OCI-LY1 (cell line): Measurements from ENCODE around the gene POLR2E.

Experiments used
- H2AFZ ChIP-seq: fragments of 200-600 bp; sonication (generic), shearing (Covaris generic); 2 replicates; pipeline ENCODE4 v1.6.0; 2014; ENCODE audit warnings: antibody characterized with exemption, mild to moderate bottlenecking, low read length
- H3F3A ChIP-seq: fragments of 200-600 bp; sonication (generic), shearing (Covaris generic); 2 replicates; pipeline ENCODE4 v1.6.0; 2014; ENCODE audit warnings: mild to moderate bottlenecking, antibody characterized with exemption, low read length, moderate library complexity; ENCODE audit not compliant: insufficient read depth
- H3K27ac ChIP-seq: fragments of 200-600 bp; sonication (generic); 2 replicates; pipeline ENCODE4 v1.5.1; 2014; ENCODE audit warnings: low read length, mixed run types, mild to moderate bottlenecking, low read depth; ENCODE audit not compliant: poor library complexity, severe bottlenecking
- H3K27me3 ChIP-seq: fragments of 200-600 bp; sonication (generic); 2 replicates; pipeline ENCODE4 v1.6.0; 2014; ENCODE audit warnings: antibody characterized with exemption, mild to moderate bottlenecking, low read length, moderate library complexity; ENCODE audit not compliant: insufficient read depth
- H3K36me3 ChIP-seq: fragments of 200-600 bp; sonication (generic); 2 replicates; pipeline ENCODE4 v1.6.1; 2014; ENCODE audit warnings: mild to moderate bottlenecking, antibody characterized with exemption, low read length, moderate library complexity, mixed read lengths; ENCODE audit not compliant: insufficient read depth
- H3K4me1 ChIP-seq: fragments of 200-600 bp; sonication (generic); 2 replicates; pipeline ENCODE4 v1.5.1; 2014; ENCODE audit warnings: mild to moderate bottlenecking, low read length, moderate library complexity; ENCODE audit not compliant: insufficient read depth, severe bottlenecking
- H3K4me2 ChIP-seq: fragments of 200-600 bp; sonication (generic), shearing (Covaris generic); 2 replicates; pipeline ENCODE4 v1.6.1; 2014; ENCODE audit warnings: low read length
- H3K4me3 ChIP-seq: fragments of 200-600 bp; sonication (generic); 2 replicates; pipeline ENCODE4 v1.5.1; 2014; ENCODE audit warnings: low read length, low read depth, mild to moderate bottlenecking, mixed read lengths; ENCODE audit not compliant: poor library complexity, severe bottlenecking
- H3K79me2 ChIP-seq: fragments of 200-600 bp; shearing (Covaris generic); 2 replicates; pipeline ENCODE4 v1.6.1; 2016; ENCODE audit warnings: mixed run types, low read length, mixed read lengths; ENCODE audit not compliant: insufficient read depth
- H3K9ac ChIP-seq: fragments of 200-600 bp; sonication (generic), shearing (Covaris generic); 2 replicates; pipeline ENCODE4 v1.6.1; 2014; ENCODE audit warnings: mild to moderate bottlenecking, low read length, mixed read lengths
- H3K9me2 ChIP-seq: fragments of 200-600 bp; sonication (generic), shearing (Covaris generic); 2 replicates; pipeline ENCODE4 v1.6.1; 2014; ENCODE audit warnings: low read depth, mild to moderate bottlenecking, low read length, mixed read lengths
- H3K9me3 ChIP-seq: fragments of 200-600 bp; shearing (Covaris generic); 2 replicates; pipeline ENCODE4 v1.6.1; 2014; ENCODE audit warnings: low read length, mixed read lengths
- H4K20me1 ChIP-seq: fragments of 200-600 bp; sonication (generic), shearing (Covaris generic); 2 replicates; pipeline ENCODE4 v1.6.0; 2016; ENCODE audit warnings: mild to moderate bottlenecking, low read length; ENCODE audit not compliant: insufficient read depth
- EZH2 ChIP-seq: fragments of 200-600 bp; sonication (generic), shearing (Covaris generic); IDR thresholded peaks from 2 replicates; pipeline ENCODE4 v1.8.0; 2017; ENCODE audit warnings: borderline replicate concordance, mixed run types, mild to moderate bottlenecking, antibody characterized with exemption, low read length, moderate library complexity, mixed read lengths
- TF ChIP-seq, protein P1 (sequence below): fragments of 200-600 bp; sonication (generic), shearing (Covaris generic); IDR thresholded peaks from 2 replicates; pipeline ENCODE4 v1.5.1; 2017; ENCODE audit warnings: mild to moderate bottlenecking, antibody characterized with exemption, low read length, moderate library complexity, mixed read lengths

Gene POLR2E

DNA sequence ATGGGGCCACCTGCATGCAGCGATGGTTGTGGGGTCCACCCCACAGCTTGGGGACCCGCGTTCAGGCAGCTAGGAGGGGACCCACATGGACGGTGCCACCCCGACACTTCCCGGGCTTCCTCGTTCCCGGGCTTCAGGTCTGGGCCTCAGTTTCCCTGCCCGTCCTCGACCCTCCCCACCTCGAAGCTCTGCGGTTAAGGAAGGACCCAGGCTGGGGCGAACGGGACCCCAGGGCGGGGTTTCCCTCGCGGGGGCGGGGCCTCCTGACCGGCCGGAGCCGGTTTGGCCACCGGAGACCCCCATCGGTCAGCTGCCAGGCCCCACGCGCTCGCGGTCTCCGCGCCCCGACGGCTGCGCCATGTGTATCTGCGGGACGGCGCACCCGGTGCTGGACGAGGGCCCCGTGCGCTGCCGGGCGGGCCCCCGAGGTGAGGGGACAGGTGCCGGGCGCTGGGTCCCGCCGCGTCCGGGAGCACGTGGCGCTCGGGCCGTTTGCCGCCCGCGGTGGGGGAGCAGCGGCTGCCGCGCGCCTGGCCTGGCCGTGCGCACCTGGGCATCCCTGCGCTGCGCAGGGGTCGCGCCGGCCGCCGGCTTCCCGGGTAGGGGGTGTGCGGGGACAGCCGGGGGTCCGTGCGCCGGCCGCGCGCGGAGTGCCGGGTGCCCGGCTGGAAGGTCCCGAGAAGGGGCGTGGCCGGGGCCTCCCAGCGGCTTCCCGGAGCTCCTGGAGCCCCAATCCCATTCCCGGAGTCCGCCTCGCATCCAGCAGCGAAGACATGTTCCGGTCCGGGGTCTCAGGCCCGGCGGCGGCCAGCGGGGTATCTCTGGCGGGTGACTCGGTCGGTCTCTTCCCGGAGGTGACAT is 24.0 kb downstream of the POLR2E start:
- Histone ChIP-seq H3K4me1 (peaks cover 43% of the 10 kb centered on the region), H3F3A (no peaks in the 10 kb centered on the region), H3K79me2 (no peaks in the 10 kb centered on the region), H3K4me2 (no peak overlapping the region), H2AFZ (no peak overlapping the region), H3K27me3 (no peaks in the 10 kb centered on the region), H3K9ac (no peak overlapping the region), H3K36me3 (peaks cover 38% of the 10 kb centered on the region), H3K4me3 (no peak overlapping the region), H3K9me2 (no peaks in the 10 kb centered on the region), H4K20me1 (no peaks in the 10 kb centered on the region), H3K27ac (no peak overlapping the region), H3K9me3 (no peaks in the 10 kb centered on the region)
- TF ChIP-seq EZH2, result no peak
- TF ChIP-seq, protein P1, sequence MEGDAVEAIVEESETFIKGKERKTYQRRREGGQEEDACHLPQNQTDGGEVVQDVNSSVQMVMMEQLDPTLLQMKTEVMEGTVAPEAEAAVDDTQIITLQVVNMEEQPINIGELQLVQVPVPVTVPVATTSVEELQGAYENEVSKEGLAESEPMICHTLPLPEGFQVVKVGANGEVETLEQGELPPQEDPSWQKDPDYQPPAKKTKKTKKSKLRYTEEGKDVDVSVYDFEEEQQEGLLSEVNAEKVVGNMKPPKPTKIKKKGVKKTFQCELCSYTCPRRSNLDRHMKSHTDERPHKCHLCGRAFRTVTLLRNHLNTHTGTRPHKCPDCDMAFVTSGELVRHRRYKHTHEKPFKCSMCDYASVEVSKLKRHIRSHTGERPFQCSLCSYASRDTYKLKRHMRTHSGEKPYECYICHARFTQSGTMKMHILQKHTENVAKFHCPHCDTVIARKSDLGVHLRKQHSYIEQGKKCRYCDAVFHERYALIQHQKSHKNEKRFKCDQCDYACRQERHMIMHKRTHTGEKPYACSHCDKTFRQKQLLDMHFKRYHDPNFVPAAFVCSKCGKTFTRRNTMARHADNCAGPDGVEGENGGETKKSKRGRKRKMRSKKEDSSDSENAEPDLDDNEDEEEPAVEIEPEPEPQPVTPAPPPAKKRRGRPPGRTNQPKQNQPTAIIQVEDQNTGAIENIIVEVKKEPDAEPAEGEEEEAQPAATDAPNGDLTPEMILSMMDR, result no peak

GRCh38 chr19:1070576-1070930 is 24.6 kb downstream of the POLR2E start:
- Histone ChIP-seq H4K20me1 (no peaks in the 10 kb centered on the region), H3K9ac (no peak overlapping the region), H2AFZ (no peak overlapping the region), H3K27me3 (no peaks in the 10 kb centered on the region), H3K9me3 (no peaks in the 10 kb centered on the region), H3K9me2 (no peaks in the 10 kb centered on the region), H3K36me3 (peaks cover 32% of the 10 kb centered on the region), H3K4me1 (peaks cover 45% of the 10 kb centered on the region), H3K4me3 (no peak overlapping the region), H3F3A (no peaks in the 10 kb centered on the region), H3K4me2 (no peak overlapping the region), H3K79me2 (no peaks in the 10 kb centered on the region), H3K27ac (no peak overlapping the region)
- TF ChIP-seq, protein P1, result no peak
- no peak for TF ChIP-seq EZH2

- H3K4me2 ChIP-seq, result peak overlapping the region; percentile 72
- peak overlapping the region; percentile 86 for H3K4me3 ChIP-seq
Measured at GRCh38 chr19:1069009-1069779, 26.0 kb downstream of the POLR2E start.

More at GRCh38 chr19:1069009-1069779, 26.0 kb downstream of the POLR2E start:
- Histone ChIP-seq H3K9me3 (no peaks in the 10 kb centered on the region), H3K9ac (peak overlapping the region; percentile 87), H4K20me1 (no peaks in the 10 kb centered on the region), H3K9me2 (no peaks in the 10 kb centered on the region), H2AFZ (no peak overlapping the region), H3K27ac (peak overlapping the region; percentile 92), H3F3A (no peaks in the 10 kb centered on the region), H3K36me3 (peaks cover 24% of the 10 kb centered on the region), H3K4me1 (peaks cover 47% of the 10 kb centered on the region), H3K79me2 (no peaks in the 10 kb centered on the region), H3K27me3 (no peaks in the 10 kb centered on the region)
- TF ChIP-seq, protein P1, result no peak
- no peak for TF ChIP-seq EZH2
